Right renal pelvis (tissue), 4 donors: Measurements from ENCODE around the gene TDRD9. TPM values are rescaled to one million over a fixed set of nuclear protein-coding genes. Genes with fewer than 3 reads are reported as not detected.

Experiments
- DNase-seq, 4 donors: peaks; one replicate each; pipeline ENCODE4 v3.0.0-alpha.2; 2013; ENCODE audit warnings: low read depth in 4 of 4, low spot score in 3 of 4, missing footprints in 1 of 4
- polyA plus RNA-seq, 4 donors: library from polyadenylated mRNA; unstranded; fragments of 120-200 nt; gene quantifications; one replicate each; pipeline ENCODE4 v1.2.1, GENCODE V29; 2013; ENCODE audit not compliant: insufficient read length in 4 of 4

The TDRD9 gene
- polyA plus RNA-seq, 4 donors = 1.5 to 5.1 (median 3.6) TPM

- DNase-seq = no peak
These were observed 171.1 kb downstream of the TDRD9 start for GRCh38 chr14:104099096-104100041.

GRCh38 chr14:104100171-104101085 is 172.2 kb downstream of the TDRD9 start:
- DNase-seq = no peak

- no peak for DNase-seq
These were observed 172.9 kb downstream of the TDRD9 start for GRCh38 chr14:104101086-104101621.

- no peak for DNase-seq
These were observed 173.5 kb downstream of the TDRD9 start for GRCh38 chr14:104101651-104102281.

Other genes starting within 250 kb of the TDRD9 start
- 10 to 100 TPM; 12.6 to 16.0 (median 14.7) TPM for gene XRCC3, start 213.0 kb upstream of the TDRD9 start, polyA plus RNA-seq
- 10 to 100 TPM; 50.0 to 61.2 (median 55.8) TPM for gene ZFYVE21, start 212.6 kb upstream of the TDRD9 start, polyA plus RNA-seq
- gene PPP1R13B, start 80.9 kb upstream of the TDRD9 start, polyA plus RNA-seq = 10 to 100 TPM; 28.9 to 39.1 (median 31.1) TPM
- under 1 TPM in 2 of 4 donors, not detected in 2; 0.04 to 0.17 TPM for gene RD3L, start 14.1 kb downstream of the TDRD9 start, polyA plus RNA-seq
- gene ASPG, start 157.2 kb downstream of the TDRD9 start, polyA plus RNA-seq = 10 to 100 TPM; 12.3 to 20.2 (median 16.5) TPM
- 10 to 100 TPM in 3 of 4 donors, 1 to 10 TPM in 1; 9.6 to 15.4 (median 10.5) TPM for gene KIF26A, start 210.1 kb downstream of the TDRD9 start, polyA plus RNA-seq